CD14-positive monocyte (primary cell): Measurements from ENCODE around the gene GNAL. TPM values are rescaled to one million over a fixed set of nuclear protein-coding genes. Genes with fewer than 3 reads are reported as not detected.

ENCODE experiments used
- DNase-seq, 3 donors: peaks; one replicate each; pipeline ENCODE4 v3.0.0-alpha.2; 2011 to 2022
- H2AFZ ChIP-seq: 2 replicates; pipeline ENCODE4 v1.6.0; 2012; ENCODE audit warnings: mild to moderate bottlenecking, low read depth, low read length, inconsistent platforms; ENCODE audit not compliant: insufficient read depth, poor library complexity, severe bottlenecking
- H3K27ac ChIP-seq, 2 donors: 1 replicate in 1 of 2; 2 replicates in 1 of 2; pipeline ENCODE4 v1.5.1; 2012 to 2013; ENCODE audit warnings: low read length in 2 of 2, control low read depth in 1 of 2, inconsistent platforms in 1 of 2, low read depth in 1 of 2, mild to moderate bottlenecking in 1 of 2
- H3K27me3 ChIP-seq, 2 donors: one replicate each; pipeline versions ENCODE4 v1.6.0 to v1.6.1; 2011 to 2013; ENCODE audit warnings: low read length in 2 of 2; ENCODE audit not compliant: control insufficient read depth in 2 of 2, insufficient read depth in 2 of 2
- H3K36me3 ChIP-seq, 2 donors: replicated peaks in 1 of 2; 1 replicate in 1 of 2; 2 replicates in 1 of 2; pipeline versions ENCODE4 v1.5.1 to v1.6.1; 2012 to 2013; ENCODE audit warnings: low read length in 2 of 2, control low read depth in 1 of 2, inconsistent platforms in 1 of 2, mild to moderate bottlenecking in 1 of 2; ENCODE audit not compliant: insufficient read depth in 2 of 2, control insufficient read depth in 1 of 2
- H3K4me1 ChIP-seq, 2 donors: 1 replicate in 1 of 2; 2 replicates in 1 of 2; pipeline versions ENCODE4 v1.5.1 to v1.6.1; 2012 to 2013; ENCODE audit warnings: low read length in 2 of 2, control low read depth in 1 of 2, inconsistent platforms in 1 of 2, mild to moderate bottlenecking in 1 of 2, moderate library complexity in 1 of 2; ENCODE audit not compliant: insufficient read depth in 2 of 2, control insufficient read depth in 1 of 2
- H3K4me2 ChIP-seq: replicated peaks from 2 replicates; pipeline ENCODE3; 2012; ENCODE audit warnings: low read length, moderate library complexity, mild to moderate bottlenecking; ENCODE audit not compliant: poor library complexity, severe bottlenecking; ENCODE audit errors: extremely low read depth
- H3K4me3 ChIP-seq, 3 experiments: fragments of 200-600 bp in 1 of 3; sonication (generic) in 1 of 3; replicated peaks in 1 of 3; 1 replicate in 2 of 3; 2 replicates in 1 of 3; pipeline ENCODE4 v1.5.1; 2011 to 2013; ENCODE audit warnings: low read length in 3 of 3, mild to moderate bottlenecking in 3 of 3, control low read depth in 2 of 3, low read depth in 2 of 3, inconsistent platforms in 1 of 3, moderate library complexity in 1 of 3
- H3K79me2 ChIP-seq: 2 replicates; pipeline ENCODE4 v1.6.0; 2012; ENCODE audit warnings: mild to moderate bottlenecking, control low read depth, inconsistent platforms, low read length, moderate library complexity; ENCODE audit not compliant: insufficient read depth
- H3K9ac ChIP-seq: 2 replicates; pipeline ENCODE4 v1.6.0; 2017; ENCODE audit warnings: low read length, mild to moderate bottlenecking; ENCODE audit not compliant: insufficient read depth, poor library complexity, severe bottlenecking
- H3K9me3 ChIP-seq, 2 donors: replicated peaks in 1 of 2; 1 replicate in 1 of 2; 2 replicates in 1 of 2; pipeline versions ENCODE4 v1.5.1 to v1.6.1; 2012 to 2013; ENCODE audit warnings: low read length in 2 of 2, control low read depth in 1 of 2; ENCODE audit not compliant: control insufficient read depth in 1 of 2, insufficient read depth in 1 of 2
- H4K20me1 ChIP-seq: 2 replicates; pipeline ENCODE4 v1.6.0; 2012; ENCODE audit warnings: mild to moderate bottlenecking, low read length, control low read depth, moderate library complexity; ENCODE audit not compliant: insufficient read depth
- H3K27ac Mint-ChIP-seq, 7 donors: one replicate each; pipeline ENCODE4 v1.8.0; 2020; ENCODE audit warnings: mild to moderate bottlenecking in 7 of 7, mixed read lengths in 7 of 7, moderate library complexity in 6 of 7, inconsistent platforms in 2 of 7
- H3K27me3 Mint-ChIP-seq, 3 donors: one replicate each; pipeline ENCODE4 v1.8.0; 2021 to 2022; ENCODE audit warnings: low read depth in 3 of 3, mild to moderate bottlenecking in 3 of 3, mixed read lengths in 3 of 3, moderate library complexity in 3 of 3, inconsistent platforms in 1 of 3
- H3K36me3 Mint-ChIP-seq, 2 donors: one replicate each; pipeline ENCODE4 v1.8.0; 2020; ENCODE audit warnings: mixed read lengths in 2 of 2, inconsistent platforms in 1 of 2, mild to moderate bottlenecking in 1 of 2
- H3K4me1 Mint-ChIP-seq: one replicate; pipeline ENCODE4 v1.8.0; 2020; ENCODE audit warnings: mild to moderate bottlenecking, mixed read lengths
- H3K4me3 Mint-ChIP-seq, 2 donors: one replicate each; pipeline ENCODE4 v1.8.0; 2020; ENCODE audit warnings: mild to moderate bottlenecking in 2 of 2, mixed read lengths in 2 of 2, moderate library complexity in 1 of 2
- H3K9me3 Mint-ChIP-seq, 7 donors: one replicate each; pipeline ENCODE4 v1.8.0; 2020 to 2022; ENCODE audit warnings: mixed read lengths in 7 of 7, mild to moderate bottlenecking in 6 of 7, moderate library complexity in 6 of 7, inconsistent platforms in 2 of 7
- CTCF ChIP-seq: fragments of 200-600 bp; IDR thresholded peaks from one replicate; pipeline ENCODE4 v1.8.0; 2022; ENCODE audit warnings: antibody characterized with exemption, mild to moderate bottlenecking
- WGBS: methylation state at CpG from one replicate; pipeline ENCODE4 v1.1.5; 2013; ENCODE audit warnings: missing lambda C conversion rate; ENCODE audit not compliant: insufficient coverage; 5-methylcytosine and 5-hydroxymethylcytosine counted together
- intact Hi-C, 2 donors: fragments of 100-400 bp; cut with micrococcal nuclease; formaldehyde crosslinking; loops; one replicate each; pipeline versions ENCODE4 v1.15.0 to v1.15.1; 2023
- polyA plus RNA-seq, 3 donors: library from polyadenylated mRNA; depleted of rRNA in 1 of 3; unstranded in 2 of 3; stranded (reverse) in 1 of 3; fragments of 300-500 nt in 2 of 3; fragments of >200 nt in 1 of 3; fragmentation: Illumina TruSeq in 2 of 3; gene quantifications; 1 replicate in 2 of 3; 2 replicates in 1 of 3; pipeline ENCODE4 v1.2.3, GENCODE V29; 2012 to 2021

Gene GNAL
- polyA plus RNA-seq, 3 donors, result 0.01 to 0.03 TPM; not detected in 1

DNA sequence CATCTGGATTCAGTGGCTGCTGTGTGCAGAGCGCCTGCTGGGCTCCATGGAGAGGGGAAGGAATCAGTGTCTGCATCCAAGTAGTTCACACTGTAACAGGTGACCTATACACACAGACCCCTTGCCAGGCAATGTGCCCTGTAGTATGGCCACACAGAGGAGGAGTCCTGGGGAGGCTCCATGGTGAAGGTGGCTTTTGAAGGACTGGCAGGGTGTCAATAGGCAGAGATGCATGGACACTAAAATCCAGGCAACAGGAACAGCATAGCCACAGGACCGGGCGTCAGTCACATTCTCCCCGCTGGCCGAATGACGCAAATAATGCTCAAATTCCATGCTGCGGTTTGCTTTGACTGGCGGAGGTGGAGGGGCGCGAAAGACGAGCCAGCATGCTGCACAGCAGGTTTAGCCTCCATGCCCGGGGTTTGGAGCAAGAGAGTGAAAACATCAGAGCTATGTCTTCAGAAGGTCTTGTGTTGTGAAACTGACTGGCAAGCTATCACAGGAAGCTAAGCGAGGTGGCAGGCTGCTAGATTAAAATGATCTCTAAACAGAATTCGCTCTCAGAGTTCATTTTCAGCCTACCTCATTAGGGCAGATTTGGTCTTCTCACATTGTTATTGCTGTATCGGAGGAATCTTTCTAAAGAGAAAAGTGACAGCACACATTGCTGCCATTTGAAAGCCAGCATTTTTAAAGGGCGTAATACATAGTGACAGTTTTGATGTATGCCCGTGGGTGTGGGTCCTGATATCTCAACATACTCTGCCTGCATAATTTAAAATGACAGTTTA lies 161.0 kb downstream of the GNAL start:
- Histone ChIP-seq H3K27ac (peak overlapping the region; percentile 93 to 98), H4K20me1 (peaks cover 26% of the 10 kb centered on the region), H3K27me3 (no peaks in the 10 kb centered on the region), H3K9me3 (no peaks in the 10 kb centered on the region), H3K4me3 (peak overlapping the region; percentile 81 to 96 (median 87)), H3K4me2 (peak overlapping the region; percentile 89), H2AFZ (peak overlapping the region; percentile 48), H3K9ac (peak overlapping the region; percentile 92), H3K4me1 (peaks cover 22 to 38% of the 10 kb centered on the region in 2 donors), H3K79me2 (peaks cover 38% of the 10 kb centered on the region), H3K36me3 (no peaks in the 10 kb centered on the region)
- peak overlapping the region; percentile 100 for H3K4me3 Mint-ChIP-seq
- TF ChIP-seq CTCF, result no peak
- peak overlapping the region; percentile 99 to 100 (median 100) for H3K27ac Mint-ChIP-seq
- 6% methylated on average over 11 of the region's 17 CpGs for WGBS
- H3K9me3 Mint-ChIP-seq, result peaks cover 0 to 2% (median 0%) of the 10 kb centered on the region in 7 donors
- peak; percentile 66 to 73 (median 72) for DNase-seq
- peaks cover 5 to 17% of the 10 kb centered on the region in 2 donors for H3K36me3 Mint-ChIP-seq
- peaks cover 3 to 14% (median 4%) of the 10 kb centered on the region in 3 donors for H3K27me3 Mint-ChIP-seq
- peaks cover 32% of the 10 kb centered on the region for H3K4me1 Mint-ChIP-seq
- intact Hi-C loops, result loop anchor here (2.0 to 10.0 kb wide), 4 partner anchors 55 to 133 kb away; partner anchors contain the start of genes MPPE1 (in 2 of the 2) and IMPA2 (in 1 of the 2)

DNA sequence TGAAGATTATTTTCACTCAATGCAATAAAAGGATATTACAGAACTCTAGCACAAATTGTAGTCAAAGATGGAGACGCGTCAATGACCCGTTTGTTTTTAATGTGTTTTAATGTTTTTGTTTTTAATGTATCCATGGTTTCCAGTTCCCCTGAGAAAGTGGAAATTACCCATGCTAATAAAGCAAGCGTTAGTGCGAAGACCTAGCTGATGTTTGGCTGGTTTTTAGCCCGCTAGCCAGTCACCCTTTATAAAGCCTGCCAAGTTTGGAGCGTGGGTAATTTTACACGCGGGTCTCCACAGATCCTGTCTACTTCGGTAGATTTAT lies 161.7 kb downstream of the GNAL start:
- no peaks in the 10 kb centered on the region for H3K27me3 ChIP-seq
- H3K4me3 ChIP-seq, result peak overlapping the region; percentile 81 to 96 (median 87)
- WGBS, result 0% methylated on average over 8 of the region's 10 CpGs
- H3K9me3 ChIP-seq, result no peaks in the 10 kb centered on the region
- peak overlapping the region; percentile 93 to 98 for H3K27ac ChIP-seq
- Mint-ChIP-seq H3K27me3 (peaks cover 3 to 14% (median 4%) of the 10 kb centered on the region in 3 donors), H3K27ac (peak overlapping the region; percentile 99 to 100 (median 100)), H3K4me3 (peak overlapping the region; percentile 100), H3K9me3 (peaks cover 0 to 2% (median 0%) of the 10 kb centered on the region in 7 donors), H3K4me1 (peaks cover 35% of the 10 kb centered on the region), H3K36me3 (peaks cover 7 to 18% of the 10 kb centered on the region in 2 donors)
- TF ChIP-seq CTCF, result no peak
- H3K4me2 ChIP-seq, result peak overlapping the region; percentile 89
- peaks cover 27% of the 10 kb centered on the region for H4K20me1 ChIP-seq
- peak overlapping the region; percentile 48 for H2AFZ ChIP-seq
- H3K79me2 ChIP-seq, result peaks cover 40% of the 10 kb centered on the region
- H3K9ac ChIP-seq, result peak overlapping the region; percentile 92
- DNase-seq, result peak; percentile 73 to 87 (median 80)
- no peaks in the 10 kb centered on the region for H3K36me3 ChIP-seq
- intact Hi-C loops, result loop anchor here (2.0 to 10.0 kb wide), 4 partner anchors 54 to 132 kb away; partner anchors contain the start of genes MPPE1 (in 2 of the 2) and IMPA2 (in 1 of the 2)
- H3K4me1 ChIP-seq, result peaks cover 23 to 46% of the 10 kb centered on the region in 2 donors
